Activated naive CD4-positive, alpha-beta T cell treated with anti-CD3 and anti-CD28 coated beads, Interleukin-2, amount 50 U/mL, for 24 hours (primary cell): ENCODE measurements around the gene CBS.
"Not testable (repeated sequence)": the region's sequence is repeated elsewhere in the genome, so short reads cannot be mapped to it uniquely, and the experiment has no call there.

ENCODE experiments used
- H3K27ac Mint-ChIP-seq: one replicate; pipeline ENCODE4 v1.8.0; 2021; ENCODE audit warnings: mild to moderate bottlenecking, mixed read lengths
- H3K27me3 Mint-ChIP-seq: one replicate; pipeline ENCODE4 v1.8.0; 2021; ENCODE audit warnings: mixed read lengths
- H3K36me3 Mint-ChIP-seq: one replicate; pipeline ENCODE4 v1.8.0; 2021; ENCODE audit warnings: mixed read lengths
- H3K4me1 Mint-ChIP-seq: one replicate; pipeline ENCODE4 v1.8.0; 2021; ENCODE audit warnings: mixed read lengths
- H3K4me3 Mint-ChIP-seq: one replicate; pipeline ENCODE4 v1.8.0; 2021; ENCODE audit warnings: mild to moderate bottlenecking, mixed read lengths
- H3K9me3 Mint-ChIP-seq: one replicate; pipeline ENCODE4 v1.8.0; 2021; ENCODE audit warnings: mixed read lengths

The CBS gene

DNA sequence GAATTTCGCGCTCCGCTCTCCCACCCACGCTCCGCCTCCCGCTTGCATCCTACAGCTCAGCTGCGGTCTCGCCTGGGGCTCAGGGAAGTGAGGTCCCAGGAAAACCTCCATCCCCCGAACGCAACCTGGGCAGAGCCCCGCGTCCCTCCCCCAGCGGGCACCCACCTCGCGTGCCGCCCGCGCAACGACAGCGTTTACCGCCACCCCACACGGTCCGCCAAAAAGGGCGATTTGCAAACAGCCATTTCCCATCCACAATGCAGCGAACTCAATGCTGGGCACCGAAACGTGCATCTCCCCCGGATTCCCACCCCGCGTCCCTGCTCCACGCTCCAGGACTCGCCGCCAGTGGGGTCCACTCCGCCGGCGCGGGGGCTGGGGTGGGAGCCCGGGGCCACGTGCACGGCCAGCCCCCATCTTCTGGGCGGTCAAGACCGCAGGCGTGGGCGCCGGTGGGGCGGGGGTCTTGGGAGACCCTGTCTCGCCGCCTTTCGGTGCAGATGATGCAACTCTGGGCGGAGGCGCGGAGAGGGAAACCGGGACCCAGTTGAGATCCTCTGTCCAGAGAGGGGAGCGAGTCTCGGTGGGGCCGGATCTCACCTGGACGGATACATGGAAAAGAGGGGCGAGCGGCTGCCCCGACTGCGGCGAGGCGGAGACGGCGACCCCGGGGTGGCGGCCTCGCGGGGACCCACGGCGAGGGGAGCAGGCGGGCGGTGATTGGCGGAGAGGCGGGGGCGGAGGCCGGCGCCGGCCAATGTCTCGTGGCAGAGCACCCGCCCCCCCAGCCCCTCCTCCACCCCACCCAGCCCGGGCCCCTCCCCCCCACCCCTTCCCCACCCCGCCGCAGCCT lies at the start of gene CBS:
Gene CBS (minus strand): TSS at position 666 of the 853 bp plus-strand sequence. CDS start 3,642 bp downstream, outside the sequence.
- H3K36me3 Mint-ChIP-seq, H3K9me3 Mint-ChIP-seq, H3K27me3 Mint-ChIP-seq, H3K27ac Mint-ChIP-seq, H3K4me3 Mint-ChIP-seq, H3K4me1 Mint-ChIP-seq: not testable (repeated sequence)

DNA sequence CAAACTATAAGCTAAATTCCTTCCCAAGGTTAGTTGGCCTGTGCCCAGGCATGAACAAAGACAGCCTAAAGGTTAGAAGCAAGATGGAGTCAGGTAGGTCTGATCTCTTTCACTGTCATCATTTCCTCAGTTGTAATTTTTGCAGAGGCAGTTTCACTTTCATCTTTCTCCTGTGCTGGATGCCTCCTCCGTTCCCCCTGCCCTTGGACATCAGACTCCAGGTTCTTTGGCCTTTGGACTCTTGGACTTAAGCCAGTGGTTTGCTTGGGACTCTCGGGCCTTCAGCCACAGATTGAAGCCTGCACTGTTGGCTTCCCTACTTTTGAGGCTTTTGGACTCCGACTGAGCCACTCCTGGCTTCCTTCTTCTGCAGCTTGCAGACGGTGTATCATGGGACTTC lies 40.3 kb upstream of the CBS start:
- not testable (repeated sequence) for H3K36me3 Mint-ChIP-seq, H3K4me1 Mint-ChIP-seq, H3K9me3 Mint-ChIP-seq, H3K27ac Mint-ChIP-seq, H3K27me3 Mint-ChIP-seq, H3K4me3 Mint-ChIP-seq

DNA sequence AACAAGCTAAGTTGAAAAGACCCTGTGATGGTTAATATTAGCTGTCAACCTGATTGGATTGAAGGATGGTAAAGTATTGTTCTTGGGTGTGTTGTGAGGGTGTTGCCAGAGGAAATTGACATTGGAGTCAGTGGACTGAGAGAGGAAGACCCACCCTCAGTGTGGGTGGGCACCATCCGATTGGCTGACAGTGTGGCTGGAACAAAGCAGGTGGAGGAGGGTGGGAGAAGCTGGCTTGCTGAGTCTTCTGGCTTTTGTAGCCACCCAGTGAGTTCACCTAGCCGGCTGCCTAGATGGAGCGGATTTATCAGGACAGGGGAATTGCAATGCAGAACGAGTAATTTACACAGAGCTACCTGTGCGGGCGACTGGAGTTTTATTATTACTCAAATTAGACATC lies 38.8 kb upstream of the CBS start:
- not testable (repeated sequence) for H3K27ac Mint-ChIP-seq, H3K27me3 Mint-ChIP-seq, H3K9me3 Mint-ChIP-seq, H3K4me3 Mint-ChIP-seq, H3K4me1 Mint-ChIP-seq, H3K36me3 Mint-ChIP-seq

DNA sequence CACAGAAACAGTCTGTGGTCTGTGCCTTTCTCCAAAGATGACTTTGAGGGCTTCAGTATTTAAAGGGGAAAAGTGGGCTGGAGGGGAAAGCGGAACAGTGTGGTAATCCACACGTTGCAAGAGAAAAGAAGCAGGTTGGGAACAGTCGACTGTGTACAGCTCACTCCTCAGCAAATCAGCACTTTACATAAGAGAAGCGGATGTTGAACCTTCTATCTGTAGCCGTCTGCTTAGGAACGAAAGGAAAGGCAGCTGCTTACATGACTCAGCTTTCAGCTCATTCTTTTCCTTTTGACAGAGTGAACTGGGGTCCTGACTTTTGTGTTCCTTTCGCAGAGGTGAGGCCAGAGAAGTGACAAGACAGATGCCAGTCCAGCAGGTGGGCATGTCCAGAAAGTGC lies 33.4 kb upstream of the CBS start:
- not testable (repeated sequence) for H3K4me3 Mint-ChIP-seq, H3K27me3 Mint-ChIP-seq, H3K27ac Mint-ChIP-seq, H3K9me3 Mint-ChIP-seq, H3K36me3 Mint-ChIP-seq, H3K4me1 Mint-ChIP-seq

DNA sequence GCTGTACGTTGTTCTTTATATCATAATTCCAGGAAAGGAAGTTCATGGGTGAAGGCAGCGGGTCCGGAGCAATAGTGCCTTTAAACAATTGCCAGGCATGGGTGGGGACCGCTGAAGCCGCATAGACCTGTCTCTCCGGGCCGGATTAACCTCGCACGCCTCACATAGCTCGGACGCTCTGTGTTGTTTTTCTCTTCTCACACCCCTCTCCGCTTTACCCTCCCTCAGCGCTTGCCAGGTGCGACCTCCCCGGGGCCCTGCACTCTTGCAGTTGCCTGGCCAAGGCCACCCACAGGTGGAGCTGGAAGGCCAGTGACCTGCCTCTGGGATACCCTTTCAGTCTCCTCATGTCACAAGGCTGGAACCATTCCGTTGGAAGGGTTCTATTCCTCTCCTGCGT lies 32.5 kb upstream of the CBS start:
- not testable (repeated sequence) for H3K9me3 Mint-ChIP-seq, H3K27me3 Mint-ChIP-seq, H3K4me1 Mint-ChIP-seq, H3K4me3 Mint-ChIP-seq, H3K27ac Mint-ChIP-seq, H3K36me3 Mint-ChIP-seq

DNA sequence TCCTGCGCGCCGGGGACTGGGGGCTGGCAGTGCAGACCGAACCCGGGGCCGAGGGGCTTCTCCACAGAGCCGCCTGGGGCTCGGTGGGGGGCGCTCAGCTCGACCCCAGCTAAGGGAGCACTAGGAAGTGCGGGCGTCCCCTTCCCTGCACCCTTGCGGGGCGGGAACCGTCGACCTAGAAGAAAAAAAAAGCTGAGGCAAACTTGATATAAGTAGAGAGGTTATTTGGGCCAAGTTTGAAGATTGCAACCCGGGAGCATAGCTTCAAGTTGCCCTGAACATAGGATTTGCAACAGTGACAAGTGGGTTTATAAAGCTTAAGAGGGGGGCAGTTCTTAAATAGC lies 32.1 kb upstream of the CBS start:
- not testable (repeated sequence) for H3K4me3 Mint-ChIP-seq, H3K27me3 Mint-ChIP-seq, H3K27ac Mint-ChIP-seq, H3K9me3 Mint-ChIP-seq, H3K4me1 Mint-ChIP-seq, H3K36me3 Mint-ChIP-seq

DNA sequence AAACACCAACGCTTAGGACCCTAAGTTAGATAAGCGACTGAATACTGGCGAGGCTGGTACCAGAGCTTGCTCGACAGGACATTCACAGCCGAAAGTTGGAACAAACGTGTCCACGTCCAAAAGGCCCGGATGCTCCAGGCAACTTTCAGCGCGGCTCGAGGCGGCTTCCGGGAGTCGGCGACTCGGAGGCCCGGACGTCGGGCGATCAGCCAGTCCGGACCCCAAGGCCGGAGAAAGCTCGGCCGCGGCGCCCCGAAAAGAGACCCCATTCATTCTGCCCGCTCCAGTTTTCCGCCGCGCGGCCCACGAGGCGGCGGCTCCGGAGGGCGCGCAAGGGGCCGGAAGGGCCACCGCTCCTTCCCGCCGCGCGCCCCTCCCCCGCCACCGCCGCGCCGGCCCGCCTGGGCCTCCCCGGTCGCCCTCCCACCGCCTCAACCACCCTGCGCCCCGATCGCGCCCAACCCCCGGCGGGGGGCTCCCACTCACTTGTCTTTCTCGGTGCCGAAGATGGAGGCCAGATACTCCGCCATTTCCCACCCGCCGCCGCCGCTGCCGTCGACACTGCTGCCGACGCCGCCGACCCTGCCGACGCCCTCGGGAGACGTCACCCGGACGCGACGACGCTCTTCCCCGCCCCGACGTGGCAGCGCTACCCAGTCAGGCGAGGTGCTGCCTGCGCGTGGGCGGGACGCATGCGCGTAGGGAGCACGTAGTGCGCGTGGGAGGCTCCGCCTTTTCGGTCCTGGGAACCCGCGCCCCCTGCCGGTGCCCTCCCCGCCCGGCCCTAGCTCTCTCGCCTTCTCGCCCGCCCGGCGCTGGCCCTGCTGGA lies 31.5 kb upstream of the CBS start, which contains the start of gene U2AF1:
Gene U2AF1 (minus strand): TSS at position 606 of the 829 bp plus-strand sequence. CDS start 76 bp downstream, at position 530.
- not testable (repeated sequence) for H3K27me3 Mint-ChIP-seq, H3K36me3 Mint-ChIP-seq, H3K27ac Mint-ChIP-seq, H3K4me1 Mint-ChIP-seq, H3K9me3 Mint-ChIP-seq
- H3K4me3 Mint-ChIP-seq: peak within 1 kb of the TSS; percentile 23

DNA sequence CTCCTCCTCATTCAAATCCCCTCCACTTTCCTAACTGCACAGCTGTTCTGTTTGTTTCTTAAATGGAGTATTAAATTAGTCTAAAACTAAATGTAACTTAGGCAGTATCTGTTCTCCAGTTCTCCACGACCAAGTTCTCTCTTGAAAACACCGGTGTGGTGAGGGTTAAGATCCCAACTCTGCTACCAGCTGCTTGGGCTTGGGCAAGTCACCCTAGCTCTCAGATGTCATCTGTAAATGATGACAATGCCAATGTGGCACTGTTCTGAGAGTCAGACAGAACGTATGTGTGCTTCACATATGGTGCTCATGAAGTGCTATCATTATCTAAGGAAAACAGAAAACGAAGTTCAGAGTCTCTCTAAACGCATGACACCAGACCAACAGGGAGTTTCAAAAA lies 29.0 kb upstream of the CBS start:
- H3K4me3 Mint-ChIP-seq, H3K36me3 Mint-ChIP-seq, H3K27ac Mint-ChIP-seq, H3K4me1 Mint-ChIP-seq, H3K27me3 Mint-ChIP-seq, H3K9me3 Mint-ChIP-seq: not testable (repeated sequence)

DNA sequence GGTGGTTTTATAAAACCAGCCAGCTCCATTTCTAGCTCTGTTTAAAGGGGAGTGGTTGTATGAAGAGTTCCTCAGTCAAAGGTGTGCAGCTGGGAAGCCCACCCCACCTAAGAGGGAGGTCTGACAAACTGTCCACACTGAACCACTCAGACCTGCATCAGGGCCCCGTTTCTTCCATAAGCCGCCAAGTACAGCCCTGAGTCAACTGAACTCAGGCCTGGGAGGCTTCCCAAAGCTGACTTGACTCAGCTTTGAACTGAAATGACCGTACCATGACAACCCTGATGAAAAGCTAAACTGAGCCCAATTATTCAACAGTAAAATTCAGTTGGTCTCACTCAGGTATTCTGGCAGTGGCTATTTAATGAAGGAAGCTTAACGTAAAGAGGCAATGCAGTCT lies 26.6 kb upstream of the CBS start:
- H3K27ac Mint-ChIP-seq, H3K36me3 Mint-ChIP-seq, H3K4me1 Mint-ChIP-seq, H3K4me3 Mint-ChIP-seq, H3K27me3 Mint-ChIP-seq, H3K9me3 Mint-ChIP-seq: not testable (repeated sequence)

DNA sequence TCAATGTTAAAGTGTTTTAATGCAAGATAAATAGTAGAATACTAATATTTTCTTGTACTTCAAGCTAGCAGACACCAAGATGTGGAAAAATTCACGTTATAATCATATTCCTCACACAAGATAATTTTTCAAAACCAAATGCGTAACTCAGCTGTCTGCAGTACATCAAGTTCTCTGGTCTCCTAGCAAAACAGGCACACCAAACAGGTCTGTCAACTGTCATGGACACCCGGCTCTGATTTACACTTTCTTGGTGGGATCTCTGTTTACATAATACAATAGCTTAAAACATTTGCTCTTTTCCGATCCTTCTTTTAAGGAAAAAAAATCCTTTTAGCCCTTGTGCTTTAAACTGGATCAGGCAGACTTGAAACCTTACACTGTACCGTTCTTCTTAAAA lies 26.0 kb upstream of the CBS start:
- not testable (repeated sequence) for H3K4me3 Mint-ChIP-seq, H3K4me1 Mint-ChIP-seq, H3K27ac Mint-ChIP-seq, H3K9me3 Mint-ChIP-seq, H3K27me3 Mint-ChIP-seq, H3K36me3 Mint-ChIP-seq

DNA sequence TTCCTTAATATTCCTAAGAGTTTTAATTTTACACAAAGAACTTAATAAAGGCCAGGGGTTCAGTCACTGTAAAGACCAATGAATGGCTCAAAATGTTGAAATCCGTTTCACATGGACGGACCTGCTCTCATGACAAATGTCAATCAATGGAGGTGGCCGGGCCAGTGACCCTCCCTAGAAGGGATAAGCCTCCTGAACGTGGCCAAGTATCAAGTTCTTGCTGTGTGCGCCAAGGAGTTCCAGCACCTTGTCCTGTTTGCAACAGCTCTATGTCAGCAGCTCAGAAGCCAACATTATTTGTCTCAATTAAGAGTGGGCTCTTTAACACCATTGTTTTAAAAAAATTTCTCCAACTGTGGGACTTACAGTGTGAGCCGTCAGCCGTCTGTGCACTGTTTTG lies 25.4 kb upstream of the CBS start:
- H3K4me3 Mint-ChIP-seq, H3K27ac Mint-ChIP-seq, H3K27me3 Mint-ChIP-seq, H3K4me1 Mint-ChIP-seq, H3K36me3 Mint-ChIP-seq, H3K9me3 Mint-ChIP-seq: not testable (repeated sequence)

DNA sequence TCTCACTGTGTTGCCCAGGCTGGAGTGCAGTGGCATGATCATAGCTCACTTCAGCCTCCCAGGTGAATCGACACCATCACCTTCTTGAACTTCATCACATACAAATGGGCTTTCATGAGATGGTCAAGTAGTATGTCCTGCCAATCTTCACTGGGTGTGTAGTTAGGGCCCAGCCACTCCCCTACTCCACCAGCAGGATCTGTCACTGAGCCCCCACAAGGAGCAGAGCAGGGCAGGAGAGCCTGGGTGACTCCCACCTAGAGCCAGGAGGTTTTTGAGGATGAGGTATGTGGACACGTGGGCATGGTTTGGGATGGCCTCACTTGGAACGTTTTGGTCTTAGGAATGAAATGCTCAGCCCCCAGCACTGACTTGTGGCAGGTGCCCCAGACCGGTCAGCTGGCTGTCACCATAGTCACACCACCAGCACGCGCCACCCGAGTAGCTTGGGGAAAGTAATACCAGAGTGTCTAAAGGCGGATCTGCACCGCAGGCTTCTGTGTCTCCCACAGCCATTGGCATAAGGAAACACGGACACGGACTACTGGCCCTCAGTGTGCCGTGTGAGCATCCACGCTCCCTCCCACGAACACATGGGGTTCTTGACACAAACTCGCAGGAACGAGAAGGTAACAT lies 16.5 kb upstream of the CBS start:
- not testable (repeated sequence) for H3K27me3 Mint-ChIP-seq, H3K9me3 Mint-ChIP-seq, H3K4me3 Mint-ChIP-seq, H3K4me1 Mint-ChIP-seq, H3K27ac Mint-ChIP-seq, H3K36me3 Mint-ChIP-seq

DNA sequence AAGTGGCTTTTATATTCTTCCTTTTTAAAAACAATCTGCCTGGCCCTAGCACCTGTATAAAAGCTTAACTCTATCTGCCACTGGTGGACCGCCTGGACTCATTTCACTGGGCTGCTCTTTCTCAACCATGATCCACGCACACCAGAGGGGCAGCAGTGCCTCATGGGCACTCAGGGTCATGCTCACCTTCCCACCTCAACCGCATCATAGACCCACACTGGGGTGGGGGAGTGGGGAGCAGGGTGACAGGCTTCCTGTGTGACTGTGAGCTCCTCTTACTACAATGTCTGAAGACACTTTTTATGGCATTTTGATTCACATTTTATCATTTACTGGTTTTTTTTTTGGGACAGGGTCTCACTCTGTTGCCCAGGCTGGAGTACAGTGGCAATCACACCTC lies 15.3 kb upstream of the CBS start:
- H3K27me3 Mint-ChIP-seq, H3K9me3 Mint-ChIP-seq, H3K27ac Mint-ChIP-seq, H3K36me3 Mint-ChIP-seq, H3K4me1 Mint-ChIP-seq, H3K4me3 Mint-ChIP-seq: not testable (repeated sequence)

DNA sequence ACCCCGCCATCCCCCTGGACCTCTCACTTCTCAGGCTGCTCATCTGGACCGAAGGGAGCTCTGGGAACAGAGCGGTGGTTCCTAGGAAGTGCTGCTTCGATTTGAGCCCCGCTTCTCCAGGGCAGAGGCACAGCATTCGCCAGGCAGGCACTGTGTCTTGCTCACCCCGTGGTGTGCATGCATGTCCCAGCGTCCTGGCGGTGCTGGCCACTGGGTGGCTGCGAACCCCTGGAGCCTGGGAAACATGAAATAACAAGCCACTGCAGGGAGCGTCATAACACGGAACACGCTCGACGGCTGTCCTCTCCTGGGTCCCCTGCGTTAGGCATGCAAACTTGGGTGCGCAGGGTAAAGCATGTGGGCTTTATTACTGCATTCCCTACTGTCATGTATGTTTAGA lies 13.8 kb upstream of the CBS start:
- H3K27ac Mint-ChIP-seq, H3K36me3 Mint-ChIP-seq, H3K9me3 Mint-ChIP-seq, H3K4me3 Mint-ChIP-seq, H3K27me3 Mint-ChIP-seq, H3K4me1 Mint-ChIP-seq: not testable (repeated sequence)

DNA sequence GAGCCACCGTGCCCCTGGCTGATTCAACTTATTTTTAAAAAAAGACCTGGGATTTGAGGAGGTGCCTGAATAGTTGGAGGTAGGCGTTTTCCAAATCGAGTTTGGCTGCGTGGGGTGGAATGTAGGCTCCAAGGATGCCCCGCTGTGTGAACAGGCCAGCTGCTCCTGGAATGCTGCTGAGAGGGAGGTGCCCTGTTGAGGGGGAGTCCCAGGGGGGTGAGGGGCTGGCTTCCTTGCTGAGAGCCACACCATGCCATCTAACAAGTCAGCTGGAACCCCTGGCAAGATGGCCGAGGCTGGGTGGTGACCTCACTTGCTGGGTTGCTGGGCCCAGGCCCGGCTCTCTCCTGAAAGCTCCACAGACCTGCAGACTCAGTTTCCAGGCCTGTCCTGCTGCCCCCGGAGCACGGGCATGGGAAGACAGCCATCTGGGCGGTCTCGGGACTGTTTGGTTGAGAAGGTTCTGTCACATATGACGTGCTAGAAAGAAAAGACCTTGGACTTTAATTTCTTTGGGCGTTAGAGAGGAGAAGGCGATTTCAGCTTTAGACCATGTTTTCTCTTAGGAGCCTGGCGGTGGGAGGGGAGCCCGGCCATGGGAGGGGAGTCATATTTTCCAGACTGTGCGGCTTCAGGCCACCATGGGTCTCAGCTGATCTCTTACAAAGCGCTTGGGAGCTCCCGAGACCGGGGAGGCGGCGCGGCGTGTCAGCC lies 7.1 kb upstream of the CBS start:
- not testable (repeated sequence) for H3K36me3 Mint-ChIP-seq, H3K27ac Mint-ChIP-seq, H3K4me3 Mint-ChIP-seq, H3K9me3 Mint-ChIP-seq, H3K27me3 Mint-ChIP-seq, H3K4me1 Mint-ChIP-seq

DNA sequence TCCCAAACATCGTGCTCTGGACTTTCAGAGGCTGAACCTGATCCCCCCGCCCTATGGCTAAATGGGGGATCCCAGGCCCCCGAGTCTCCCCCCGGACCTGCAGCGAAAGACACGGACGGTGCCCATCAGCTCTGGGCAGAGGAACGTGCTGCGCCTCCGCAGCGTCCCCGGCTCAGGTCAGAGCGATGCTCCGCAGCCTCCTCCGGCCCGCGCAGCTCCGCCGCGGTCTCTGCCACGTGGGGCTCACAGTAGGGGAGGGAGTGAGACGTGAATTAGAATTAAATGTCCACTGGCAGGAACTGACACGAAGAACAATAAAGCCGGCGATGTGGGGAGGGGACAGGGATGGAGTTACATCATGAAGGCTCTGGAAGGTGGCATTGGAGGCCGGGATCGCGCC lies 1.0 kb upstream of the CBS start:
- H3K27ac Mint-ChIP-seq, H3K4me1 Mint-ChIP-seq, H3K36me3 Mint-ChIP-seq, H3K27me3 Mint-ChIP-seq, H3K9me3 Mint-ChIP-seq, H3K4me3 Mint-ChIP-seq: not testable (repeated sequence)
